Brain microvascular endothelial cell (primary cell): ENCODE results near the gene MUC6.

Source experiments
- DNase-seq: peaks from one replicate; pipeline ENCODE4 v3.0.0-alpha.2; 2020
- H3K27ac ChIP-seq: fragments of 250-450 bp; sonication (Bioruptor Pico); 2 replicates; pipeline ENCODE4 v1.5.1; 2020; ENCODE audit warnings: mild to moderate bottlenecking, moderate library complexity
- H3K27me3 ChIP-seq: fragments of 250-450 bp; sonication (Bioruptor Pico); replicated peaks from 2 replicates; pipeline ENCODE4 v1.5.1; 2020; ENCODE audit warnings: mild to moderate bottlenecking
- H3K36me3 ChIP-seq: fragments of 250-450 bp; sonication (Bioruptor Pico); replicated peaks from 2 replicates; pipeline ENCODE4 v1.5.1; 2020; ENCODE audit warnings: mild to moderate bottlenecking
- H3K4me3 ChIP-seq: 2 replicates; pipeline ENCODE4 v1.5.1; 2011; ENCODE audit warnings: low read depth, mild to moderate bottlenecking, control low read depth, low read length, moderate library complexity
- CTCF ChIP-seq: IDR thresholded peaks from 2 replicates; pipeline ENCODE4 v1.5.1; 2011; ENCODE audit warnings: low read depth, mild to moderate bottlenecking, moderate library complexity, low read length, control low read depth, inconsistent platforms; ENCODE audit errors: missing control alignments
- in situ Hi-C: cut with HindIII; loops from 2 replicates; pipeline ENCODE4 v1.10.0; 2017; ENCODE audit warnings: low sequenced_read_pairs, low pct_ligation_motif_present

Gene MUC6

GRCh38 chr11:1077033-1077416, 40.5 kb upstream of the MUC6 start:
- in situ Hi-C loops = no loop called here
- no peak overlapping the region for H3K4me3 ChIP-seq
- H3K27ac ChIP-seq = no peak overlapping the region
- TF ChIP-seq CTCF = no peak
- no peak for DNase-seq
- H3K27me3 ChIP-seq = no peaks in the 10 kb centered on the region
- no peaks in the 10 kb centered on the region for H3K36me3 ChIP-seq

- Histone ChIP-seq H3K36me3 (no peaks in the 10 kb centered on the region), H3K4me3 (no peak overlapping the region), H3K27me3 (no peaks in the 10 kb centered on the region), H3K27ac (no peak overlapping the region)
- in situ Hi-C loops = no loop called here
- no peak for DNase-seq
- TF ChIP-seq CTCF = no peak
These were observed 39.6 kb upstream of the MUC6 start for GRCh38 chr11:1076061-1076665.

- H3K4me3 ChIP-seq = no peak overlapping the region
- no peak for DNase-seq
These were observed 38.9 kb upstream of the MUC6 start for GRCh38 chr11:1075341-1075911.

GRCh38 chr11:1074244-1075221, 38.0 kb upstream of the MUC6 start, which contains the start of gene MUC2:
MUC2 (plus strand) TSS chr11:1074874.
- TF ChIP-seq CTCF = no peak
- no peaks in the 10 kb centered on the region for H3K36me3 ChIP-seq
- no peak within 1 kb of the TSS for H3K4me3 ChIP-seq
- H3K27ac ChIP-seq = no peak within 1 kb of the TSS
- H3K27me3 ChIP-seq = no peaks in the 10 kb centered on the region
- no peak for DNase-seq
- in situ Hi-C loops = no loop called here

More at GRCh38 chr11:1075341-1075911, 38.9 kb upstream of the MUC6 start:
- TF ChIP-seq CTCF = no peak
- Histone ChIP-seq H3K27me3 (no peaks in the 10 kb centered on the region), H3K27ac (no peak overlapping the region), H3K36me3 (no peaks in the 10 kb centered on the region)
- in situ Hi-C loops = no loop called here

GRCh38 chr11:1073851-1074243, 37.3 kb upstream of the MUC6 start:
- in situ Hi-C loops = no loop called here
- Histone ChIP-seq H3K27ac (no peak overlapping the region), H3K4me3 (no peak overlapping the region), H3K36me3 (no peaks in the 10 kb centered on the region), H3K27me3 (no peaks in the 10 kb centered on the region)
- DNase-seq = no peak
- TF ChIP-seq CTCF = no peak
